ENCODE measurements around the gene SPPL2A.

DNA sequence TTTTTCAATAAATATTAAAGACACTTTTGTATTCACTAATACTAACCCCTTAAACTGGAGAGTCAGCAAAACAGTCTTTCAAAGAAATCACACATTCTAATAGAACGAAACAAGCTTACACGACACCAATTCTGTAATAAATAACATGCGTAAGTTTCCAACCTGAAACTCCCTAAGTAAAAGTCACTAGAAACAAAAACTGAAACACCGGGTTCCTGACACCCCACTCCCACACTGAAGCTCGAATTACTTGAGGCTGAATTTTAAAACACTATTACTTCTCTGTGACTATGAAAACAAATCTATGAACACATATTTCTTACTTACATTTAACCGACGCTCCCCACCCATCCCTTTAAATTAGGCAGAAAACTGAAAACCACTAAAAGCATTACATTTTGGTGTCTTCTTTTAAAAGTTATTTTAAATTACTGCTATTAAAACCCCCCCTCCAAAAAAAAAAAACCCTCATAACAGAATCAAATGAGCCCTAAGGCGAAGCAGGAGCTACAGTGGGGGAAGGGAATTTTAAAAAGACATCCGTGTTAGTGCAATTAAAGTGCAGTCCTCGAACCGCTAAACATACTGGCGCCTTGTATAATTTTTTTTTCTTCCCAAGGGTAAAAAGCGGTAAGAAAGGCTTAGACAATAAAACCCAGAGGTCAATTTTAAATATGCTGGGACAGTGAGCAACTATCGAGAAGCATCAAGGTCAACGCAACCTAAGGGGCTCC, 878 bp downstream of the SPPL2A start:
- TF ChIP-seq EZH2 (IDR thresholded peaks at IDR 0.05; ENCODE audit: borderline replicate concordance, low read depth, low read length, severe bottlenecking) (no peak), POLR2A (IDR thresholded peaks at IDR 0.05; ENCODE audit: low read depth, low read length) (no peak), POLR2AphosphoS5 (IDR thresholded peaks at IDR 0.05; ENCODE audit: insufficient read depth, low read depth, low read length) (no peak)
- TF ChIP-seq, protein P1, sequence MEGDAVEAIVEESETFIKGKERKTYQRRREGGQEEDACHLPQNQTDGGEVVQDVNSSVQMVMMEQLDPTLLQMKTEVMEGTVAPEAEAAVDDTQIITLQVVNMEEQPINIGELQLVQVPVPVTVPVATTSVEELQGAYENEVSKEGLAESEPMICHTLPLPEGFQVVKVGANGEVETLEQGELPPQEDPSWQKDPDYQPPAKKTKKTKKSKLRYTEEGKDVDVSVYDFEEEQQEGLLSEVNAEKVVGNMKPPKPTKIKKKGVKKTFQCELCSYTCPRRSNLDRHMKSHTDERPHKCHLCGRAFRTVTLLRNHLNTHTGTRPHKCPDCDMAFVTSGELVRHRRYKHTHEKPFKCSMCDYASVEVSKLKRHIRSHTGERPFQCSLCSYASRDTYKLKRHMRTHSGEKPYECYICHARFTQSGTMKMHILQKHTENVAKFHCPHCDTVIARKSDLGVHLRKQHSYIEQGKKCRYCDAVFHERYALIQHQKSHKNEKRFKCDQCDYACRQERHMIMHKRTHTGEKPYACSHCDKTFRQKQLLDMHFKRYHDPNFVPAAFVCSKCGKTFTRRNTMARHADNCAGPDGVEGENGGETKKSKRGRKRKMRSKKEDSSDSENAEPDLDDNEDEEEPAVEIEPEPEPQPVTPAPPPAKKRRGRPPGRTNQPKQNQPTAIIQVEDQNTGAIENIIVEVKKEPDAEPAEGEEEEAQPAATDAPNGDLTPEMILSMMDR (IDR thresholded peaks at IDR 0.05; ENCODE audit: extremely low read depth in 1 of 2, insufficient read depth in 1 of 2, low read depth in 1 of 2, low read length in 2 of 2) = no peak
- TF ChIP-seq, protein P2, sequence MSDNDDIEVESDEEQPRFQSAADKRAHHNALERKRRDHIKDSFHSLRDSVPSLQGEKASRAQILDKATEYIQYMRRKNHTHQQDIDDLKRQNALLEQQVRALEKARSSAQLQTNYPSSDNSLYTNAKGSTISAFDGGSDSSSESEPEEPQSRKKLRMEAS (IDR thresholded peaks at IDR 0.05; ENCODE audit: insufficient read depth, insufficient read length) = no peak

Measured in endothelial cell of umbilical vein (primary cell).